Activated B cell treated with CpG ODN at 0.5 μM for 24 hours (primary cell): ENCODE measurements around the gene PRKG1. TPM values are rescaled to one million over a fixed set of nuclear protein-coding genes. Genes with fewer than 3 reads are reported as not detected.

Experiments
- ATAC-seq: fragments of 200-7000 bp; cut with Tn5 transposase; one replicate; pipeline ENCODE4 v1.10.0; 2021; ENCODE audit warnings: low read depth, mild to moderate bottlenecking, moderate library complexity
- CTCF ChIA-PET: fragments of 350-600 bp; sonication (Branson Sonifier 250); formaldehyde crosslinking; loops from one replicate; lab custom pipeline; 2021; ENCODE audit warnings: antibody characterized with exemption; lab: Charles Lee
- POLR2A ChIA-PET: fragments of 350-600 bp; sonication (Branson Sonifier 250); formaldehyde crosslinking; loops from one replicate; lab custom pipeline; 2021; ENCODE audit warnings: antibody characterized with exemption; lab: Charles Lee
- DNase-seq: peaks from one replicate; pipeline ENCODE4 v3.0.0; 2022
- H3K27ac Mint-ChIP-seq: one replicate; pipeline ENCODE4 v1.8.0; 2020; ENCODE audit warnings: mixed read lengths
- H3K27me3 Mint-ChIP-seq: one replicate; pipeline ENCODE4 v1.8.0; 2021; ENCODE audit warnings: mixed read lengths
- H3K36me3 Mint-ChIP-seq: one replicate; pipeline ENCODE4 v1.8.0; 2021; ENCODE audit warnings: low read depth, mixed read lengths
- H3K4me1 Mint-ChIP-seq: one replicate; pipeline ENCODE4 v1.8.0; 2021; ENCODE audit warnings: mixed read lengths
- H3K4me3 Mint-ChIP-seq: one replicate; pipeline ENCODE4 v1.8.0; 2020; ENCODE audit warnings: mild to moderate bottlenecking, mixed read lengths
- H3K9me3 Mint-ChIP-seq: one replicate; pipeline ENCODE4 v1.8.0; 2020; ENCODE audit warnings: mixed read lengths
- CTCF ChIP-seq: fragments of 200-600 bp; IDR thresholded peaks from one replicate; pipeline ENCODE4 v1.8.0; 2022; ENCODE audit warnings: antibody characterized with exemption, mild to moderate bottlenecking
- intact Hi-C: fragments of 100-400 bp; cut with micrococcal nuclease; formaldehyde crosslinking; loops from one replicate; pipeline ENCODE4 v1.15.1; 2024
- total RNA-seq: library from RNA; stranded (reverse); gene quantifications from 2 replicates; pipeline ENCODE4 v1.2.3, GENCODE V29; 2022

PRKG1 gene
- total RNA-seq, 1 donor from 2014 or later = not detected

- H3K4me1 Mint-ChIP-seq = no peaks in the 10 kb centered on the region
- TF ChIP-seq CTCF = no peak
- H3K27ac Mint-ChIP-seq = no peak overlapping the region
- no peak overlapping the region for H3K4me3 Mint-ChIP-seq
- no peaks in the 10 kb centered on the region for H3K27me3 Mint-ChIP-seq
- ATAC-seq (no peak), DNase-seq (no peak)
- H3K9me3 Mint-ChIP-seq = no peaks in the 10 kb centered on the region
- intact Hi-C loops = no loop called here
- H3K36me3 Mint-ChIP-seq = no peaks in the 10 kb centered on the region
- ChIA-PET CTCF (no interaction called here), POLR2A (no interaction called here)
These were observed 274.3 kb downstream of the PRKG1 start for GRCh38 chr10:51348622-51349021.

- CTCF ChIA-PET = no interaction called here
- intact Hi-C loops = no loop called here
- H3K27me3 Mint-ChIP-seq = no peaks in the 10 kb centered on the region
- H3K4me1 Mint-ChIP-seq = no peaks in the 10 kb centered on the region
- POLR2A ChIA-PET = no interaction called here
- no peak for ATAC-seq
- no peak for TF ChIP-seq CTCF
- DNase-seq = no peak
- no peaks in the 10 kb centered on the region for H3K36me3 Mint-ChIP-seq
- H3K27ac Mint-ChIP-seq = no peak overlapping the region
- H3K9me3 Mint-ChIP-seq = no peaks in the 10 kb centered on the region
- no peak overlapping the region for H3K4me3 Mint-ChIP-seq
These were observed 282.9 kb downstream of the PRKG1 start for GRCh38 chr10:51357170-51357569.

- Mint-ChIP-seq H3K9me3 (no peaks in the 10 kb centered on the region), H3K4me3 (no peak overlapping the region), H3K27me3 (no peaks in the 10 kb centered on the region), H3K27ac (no peak overlapping the region), H3K36me3 (no peaks in the 10 kb centered on the region), H3K4me1 (no peaks in the 10 kb centered on the region)
- DNase-seq (no peak), ATAC-seq (no peak)
- ChIA-PET POLR2A (no interaction called here), CTCF (no interaction called here)
- intact Hi-C loops = no loop called here
- TF ChIP-seq CTCF = no peak
These were observed 283.9 kb downstream of the PRKG1 start for GRCh38 chr10:51358227-51358626.

GRCh38 chr10:51363415-51363814 lies 289.1 kb downstream of the PRKG1 start:
- ChIA-PET POLR2A (no interaction called here), CTCF (no interaction called here)
- intact Hi-C loops = no loop called here

GRCh38 chr10:51364674-51365073 lies 290.4 kb downstream of the PRKG1 start:
- H3K4me1 Mint-ChIP-seq = no peaks in the 10 kb centered on the region
- TF ChIP-seq CTCF = no peak
- H3K9me3 Mint-ChIP-seq = no peaks in the 10 kb centered on the region
- H3K27ac Mint-ChIP-seq = no peak overlapping the region
- DNase-seq = no peak
- CTCF ChIA-PET = no interaction called here
- H3K36me3 Mint-ChIP-seq = no peaks in the 10 kb centered on the region
- intact Hi-C loops = no loop called here
- H3K27me3 Mint-ChIP-seq = no peaks in the 10 kb centered on the region
- no peak for ATAC-seq
- no peak overlapping the region for H3K4me3 Mint-ChIP-seq
- POLR2A ChIA-PET = no interaction called here

More at GRCh38 chr10:51363415-51363814, 289.1 kb downstream of the PRKG1 start:
- ATAC-seq (no peak), DNase-seq (no peak)
- Mint-ChIP-seq H3K27me3 (no peaks in the 10 kb centered on the region), H3K9me3 (no peaks in the 10 kb centered on the region), H3K36me3 (no peaks in the 10 kb centered on the region), H3K27ac (no peak overlapping the region), H3K4me1 (no peaks in the 10 kb centered on the region), H3K4me3 (no peak overlapping the region)
- no peak for TF ChIP-seq CTCF
